Neuronal stem cell (in vitro differentiated cells): ENCODE data around the gene HDAC7.

Experiments
- DNase-seq: peaks from one replicate; pipeline ENCODE4 v3.0.0-alpha.2; 2013; ENCODE audit warnings: low spot score
- H2AFZ ChIP-seq: one replicate; pipeline ENCODE4 v1.6.1; 2013; ENCODE audit warnings: mild to moderate bottlenecking, low read length, inconsistent platforms
- H2AK5ac ChIP-seq: 2 replicates; pipeline ENCODE4 v1.6.1; 2013; ENCODE audit warnings: low read depth, mild to moderate bottlenecking, inconsistent platforms, low read length, moderate library complexity, mixed read lengths
- H2BK120ac ChIP-seq: 2 replicates; pipeline ENCODE4 v1.6.1; 2013; ENCODE audit warnings: low read depth, mild to moderate bottlenecking, inconsistent platforms, low read length, moderate library complexity, mixed read lengths
- H2BK12ac ChIP-seq: one replicate; pipeline ENCODE4 v1.6.1; 2013; ENCODE audit warnings: low read length, inconsistent platforms
- H2BK15ac ChIP-seq: 2 replicates; pipeline ENCODE4 v1.6.1; 2013; ENCODE audit warnings: mild to moderate bottlenecking, low read length, inconsistent platforms, mixed read lengths
- H2BK5ac ChIP-seq: one replicate; pipeline ENCODE4 v1.6.1; 2013; ENCODE audit warnings: inconsistent platforms, mild to moderate bottlenecking, low read length, moderate library complexity
- H3K14ac ChIP-seq: one replicate; pipeline ENCODE4 v1.6.1; 2013; ENCODE audit warnings: low read length, inconsistent platforms
- H3K18ac ChIP-seq: 2 replicates; pipeline ENCODE4 v1.6.1; 2013; ENCODE audit warnings: low read length, inconsistent platforms
- H3K23ac ChIP-seq: 2 replicates; pipeline ENCODE4 v1.6.1; 2013; ENCODE audit warnings: low read depth, mild to moderate bottlenecking, mixed read lengths, low read length, inconsistent platforms; ENCODE audit not compliant: poor library complexity
- H3K27ac ChIP-seq: replicated peaks from 3 replicates; pipeline ENCODE4 v1.5.1; 2013; ENCODE audit warnings: low read length, inconsistent platforms
- H3K27me3 ChIP-seq, 3 experiments: 2 replicates each; pipeline ENCODE4 v1.6.1; 2013; ENCODE audit warnings: low read length in 3 of 3, mild to moderate bottlenecking in 2 of 3, inconsistent platforms in 1 of 3, low read depth in 1 of 3, mixed read lengths in 1 of 3, moderate library complexity in 1 of 3; ENCODE audit not compliant: control insufficient read depth in 3 of 3, insufficient read depth in 3 of 3
- H3K36me3 ChIP-seq, 2 donors: replicated peaks in 1 of 2; 2 replicates each; pipeline ENCODE4 v1.6.1; 2013; ENCODE audit warnings: low read length in 2 of 2; ENCODE audit not compliant: control insufficient read depth in 2 of 2, insufficient read depth in 2 of 2
- H3K4ac ChIP-seq: 2 replicates; pipeline ENCODE4 v1.6.1; 2013; ENCODE audit warnings: inconsistent platforms, mild to moderate bottlenecking, low read length, moderate library complexity
- H3K4me1 ChIP-seq, 2 donors: 1 replicate in 1 of 2; 2 replicates in 1 of 2; pipeline ENCODE4 v1.6.1; 2013; ENCODE audit warnings: low read length in 2 of 2, low read depth in 1 of 2; ENCODE audit not compliant: control insufficient read depth in 2 of 2, insufficient read depth in 1 of 2
- H3K4me2 ChIP-seq: one replicate; pipeline ENCODE4 v1.6.1; 2013; ENCODE audit warnings: mild to moderate bottlenecking, low read length, inconsistent platforms; ENCODE audit not compliant: insufficient read depth, poor library complexity, severe bottlenecking
- H3K4me3 ChIP-seq, 2 donors: 2 replicates each; pipeline ENCODE4 v1.5.1; 2013; ENCODE audit warnings: low read length in 2 of 2, mild to moderate bottlenecking in 2 of 2, inconsistent platforms in 1 of 2, moderate library complexity in 1 of 2
- H3K79me1 ChIP-seq: one replicate; pipeline ENCODE4 v1.6.1; 2013; ENCODE audit warnings: low read depth, mild to moderate bottlenecking, inconsistent platforms, low read length, moderate library complexity
- H3K9ac ChIP-seq: one replicate; pipeline ENCODE4 v1.6.1; 2013; ENCODE audit warnings: mild to moderate bottlenecking, low read depth, low read length, inconsistent platforms; ENCODE audit not compliant: poor library complexity
- H3K9me3 ChIP-seq, 2 donors: replicated peaks in 1 of 2; 2 replicates each; pipeline versions ENCODE3 to v1.6.1; 2013; ENCODE audit warnings: low read length in 2 of 2, mild to moderate bottlenecking in 2 of 2, inconsistent platforms in 1 of 2, low read depth in 1 of 2, mixed read lengths in 1 of 2, moderate library complexity in 1 of 2; ENCODE audit not compliant: control insufficient read depth in 2 of 2, insufficient read depth in 1 of 2
- H4K8ac ChIP-seq: one replicate; pipeline ENCODE4 v1.6.1; 2013; ENCODE audit warnings: low read depth, mild to moderate bottlenecking, inconsistent platforms, low read length, moderate library complexity
- H4K91ac ChIP-seq: one replicate; pipeline ENCODE4 v1.6.1; 2013; ENCODE audit warnings: low read length, low read depth, mild to moderate bottlenecking, inconsistent platforms; ENCODE audit not compliant: poor library complexity
- WGBS, 2 donors: extraction: QIAGEN DNeasy Blood & Tissue Kit; methylation state at CpG; one replicate each; pipeline ENCODE4 v1.1.7; 2013; ENCODE audit warnings: missing lambda C conversion rate in 2 of 2, mixed read lengths in 1 of 2; ENCODE audit not compliant: insufficient read length in 2 of 2, insufficient replicate concordance in 1 of 2; ENCODE audit errors: extremely low coverage in 2 of 2; 5-methylcytosine and 5-hydroxymethylcytosine counted together

The HDAC7 gene

GRCh38 chr12:47766502-47767215 is 53.0 kb downstream of the HDAC7 start:
- Histone ChIP-seq H3K14ac (no peak overlapping the region), H4K8ac (no peak overlapping the region), H3K4me2 (no peak overlapping the region), H3K23ac (no peak overlapping the region), H3K18ac (peak overlapping the region; percentile 66), H3K27me3 (no peaks in the 10 kb centered on the region), H3K27ac (no peak overlapping the region), H3K9me3 (no peaks in the 10 kb centered on the region), H3K36me3 (no peaks in the 10 kb centered on the region), H2AK5ac (no peak overlapping the region), H2AFZ (no peak overlapping the region), H2BK15ac (peak overlapping the region; percentile 78), H3K9ac (peak overlapping the region; percentile 39), H3K79me1 (no peaks in the 10 kb centered on the region), H3K4me1 (peaks cover 11 to 15% of the 10 kb centered on the region in 2 donors), H3K4me3 (no peak overlapping the region), H4K91ac (no peak overlapping the region), H2BK12ac (no peak overlapping the region), H3K4ac (no peak overlapping the region), H2BK120ac (no peak overlapping the region), H2BK5ac (no peak overlapping the region)
- WGBS, 2 donors = no CpG with 5 or more reads among the region's 5 CpGs
- no peak for DNase-seq

DNA sequence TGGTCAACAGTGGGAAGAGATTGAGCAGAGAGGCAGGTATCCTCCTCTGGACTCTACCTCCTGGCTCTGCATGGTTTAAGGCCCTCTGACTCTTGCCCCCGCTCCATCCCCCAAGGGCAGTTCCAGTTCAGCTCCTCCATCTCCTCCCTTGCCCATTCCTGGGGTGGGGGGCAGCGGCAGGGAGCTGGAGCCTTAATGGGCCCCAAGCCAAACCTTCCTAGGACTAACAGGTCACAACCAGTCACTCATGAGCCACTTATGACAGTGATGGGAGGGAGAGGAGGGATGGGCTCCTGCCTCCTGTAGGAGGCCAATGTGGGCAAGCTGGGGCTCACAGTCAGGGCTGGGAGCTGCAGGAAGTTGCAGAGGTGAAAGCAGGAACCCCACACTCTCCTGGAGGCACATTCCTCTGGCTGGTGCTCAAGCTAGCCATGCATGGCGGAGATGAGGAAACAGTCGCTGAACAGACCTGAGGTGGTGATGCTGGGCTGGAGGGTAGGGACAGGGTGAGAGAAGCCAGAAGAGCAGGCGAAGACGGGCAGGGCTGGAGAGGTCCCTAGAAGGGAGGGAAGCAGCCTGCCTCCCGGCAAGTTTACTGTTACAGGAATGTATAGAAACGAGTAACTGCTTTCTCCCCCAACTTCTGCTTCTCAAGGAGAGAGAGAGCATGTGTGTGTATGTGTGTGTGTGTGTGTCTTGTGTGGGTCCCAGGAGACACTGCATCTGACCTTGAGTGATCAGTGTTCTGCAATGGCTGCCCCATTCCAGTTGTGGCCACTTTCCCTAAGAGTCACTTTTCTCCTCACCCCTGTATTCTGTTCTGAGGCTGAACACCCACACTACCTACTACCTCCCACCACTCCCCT is 56.0 kb downstream of the HDAC7 start:
- Histone ChIP-seq H3K36me3 (no peaks in the 10 kb centered on the region), H2AFZ (no peak overlapping the region), H2BK12ac (peak overlapping the region; percentile 95), H3K4me3 (no peak overlapping the region), H3K4me2 (no peak overlapping the region), H3K18ac (peak overlapping the region; percentile 78), H3K14ac (peak overlapping the region; percentile 86), H3K27ac (no peak overlapping the region), H2BK120ac (no peak overlapping the region), H3K23ac (no peak overlapping the region), H3K79me1 (no peaks in the 10 kb centered on the region), H4K8ac (no peak overlapping the region), H3K9ac (peak overlapping the region; percentile 33), H4K91ac (no peak overlapping the region), H3K9me3 (no peaks in the 10 kb centered on the region), H3K27me3 (peaks cover 0 to 5% (median 0%) of the 10 kb centered on the region in 3 experiments), H2AK5ac (peak overlapping the region; percentile 85), H3K4me1 (peaks cover 8 to 9% of the 10 kb centered on the region in 2 donors), H2BK5ac (no peak overlapping the region), H2BK15ac (peak overlapping the region; percentile 73), H3K4ac (no peak overlapping the region)
- WGBS, 2 donors = no CpG with 5 or more reads among the region's 8 CpGs
- no peak for DNase-seq

- Histone ChIP-seq H3K14ac (no peak overlapping the region), H3K27me3 (peaks cover 0 to 5% (median 0%) of the 10 kb centered on the region in 3 experiments), H2AK5ac (peak overlapping the region; percentile 85), H3K23ac (no peak overlapping the region), H3K4me1 (peaks cover 10 to 12% of the 10 kb centered on the region in 2 donors), H4K8ac (no peak overlapping the region), H3K79me1 (no peaks in the 10 kb centered on the region), H3K4ac (no peak overlapping the region), H4K91ac (no peak overlapping the region), H3K4me3 (no peak overlapping the region), H3K9me3 (no peaks in the 10 kb centered on the region), H3K18ac (peak overlapping the region; percentile 18), H3K9ac (no peak overlapping the region), H2BK12ac (no peak overlapping the region), H2BK120ac (no peak overlapping the region), H3K36me3 (no peaks in the 10 kb centered on the region), H3K27ac (no peak overlapping the region), H2AFZ (no peak overlapping the region), H2BK5ac (no peak overlapping the region), H2BK15ac (peak overlapping the region; percentile 73), H3K4me2 (no peak overlapping the region)
- DNase-seq = no peak
- no CpG with 5 or more reads among the region's 3 CpGs for WGBS, 2 donors
These were observed 56.7 kb downstream of the HDAC7 start for GRCh38 chr12:47762850-47763465.
